K562 (cell line): ENCODE results near the gene RERE. TPM values are rescaled to one million over a fixed set of nuclear protein-coding genes. Genes with fewer than 3 reads are reported as not detected.
A peak's percentile ranks its signal among the peaks of the same experiment; 100 is the strongest.

ENCODE experiments used
- BRCA1 ChIP-seq, 2 experiments: fragments of 450-650 bp in 1 of 2; sonication (generic) in 1 of 2; formaldehyde crosslinking in 1 of 2; IDR thresholded peaks; 2 replicates each; pipeline versions ENCODE4 v1.5.0 to v1.6.1; 2017 to 2020; ENCODE audit warnings: mild to moderate bottlenecking in 1 of 2, missing genetic modification reagents in 1 of 2
- KLF13 ChIP-seq: fragments of 450-650 bp; IDR thresholded peaks from 2 replicates; pipeline ENCODE4 v1.6.1; 2016; ENCODE audit warnings: missing genetic modification characterization, low read depth, mild to moderate bottlenecking, missing compliant biosample characterization, moderate library complexity, borderline replicate concordance
- RAD21 ChIP-seq, 2 experiments: fragments of 250-450 bp in 1 of 2; fragments of 450-650 bp in 1 of 2; sonication (Bioruptor Pico) in 1 of 2; formaldehyde crosslinking in 1 of 2; IDR thresholded peaks in 1 of 2; conservative IDR thresholded peaks in 1 of 2; 2 replicates each; pipeline versions ENCODE4 v1.4.0 to v1.8.0; 2020 to 2022; ENCODE audit warnings: mild to moderate bottlenecking in 2 of 2, moderate library complexity in 1 of 2
- RFX7 ChIP-seq: fragments of 250-450 bp; sonication (Bioruptor Pico); IDR thresholded peaks from 2 replicates; pipeline ENCODE4 v1.5.1; 2021; ENCODE audit warnings: mild to moderate bottlenecking
- ZNF274 ChIP-seq: IDR thresholded peaks from 2 replicates; pipeline ENCODE4 v1.6.1; 2011; ENCODE audit warnings: low read depth, mild to moderate bottlenecking, low read length, moderate library complexity, borderline replicate concordance
- polyA plus RNA-seq, 8 experiments: library from polyadenylated mRNA; depleted of rRNA in 4 of 8; stranded (reverse) in 5 of 8; unstranded in 3 of 8; fragments of >200 nt; fragmentation: Nextera tagmentation in 2 of 8; fragmentation: Illumina TruSeq in 1 of 8; extraction: Ambion mirVana in 2 of 8; extraction: Trizol in 1 of 8; gene quantifications; 2 replicates each; pipeline versions ENCODE4 v1.2.1 to v1.2.3, GENCODE V29; 2011 to 2014; ENCODE audit warnings: inconsistent platforms in 1 of 8, missing spikeins in 1 of 8
- total RNA-seq, 7 experiments: library from RNA; depleted of rRNA in 6 of 7; stranded (reverse); fragments of >200 nt in 6 of 7; fragmentation: Illumina TruSeq in 2 of 7; extraction: Trizol in 2 of 7; gene quantifications; 2 replicates each; pipeline versions ENCODE4 v1.2.1 to v1.2.3, GENCODE V29; 2011 to 2021; ENCODE audit warnings: low replicate concordance in 1 of 7
- TF ChIP-seq, protein P1 (sequence below): fragments of 450-650 bp; IDR thresholded peaks from 2 replicates; pipeline ENCODE4 v1.6.1; 2018; ENCODE audit not compliant: partially characterized antibody
- TF ChIP-seq, protein P2 (sequence below): fragments of 250-450 bp; sonication (Bioruptor Pico); IDR thresholded peaks from 2 replicates; pipeline ENCODE4 v1.8.0; 2022; ENCODE audit warnings: moderate library complexity, mild to moderate bottlenecking, inconsistent platforms
- TF ChIP-seq, protein P3 (sequence below): IDR thresholded peaks from 3 replicates; pipeline ENCODE4 v1.6.1; 2011; ENCODE audit warnings: borderline replicate concordance, mild to moderate bottlenecking, moderate library complexity; ENCODE audit not compliant: insufficient read length; ENCODE audit errors: extremely low read depth

RERE gene
- total and polyA plus RNA-seq, 9 of the 15 experiments (the other 6 are each of a cell fraction or from before 2014, with no cell fraction given), result 3.0 to 51.5 (median 13.4) TPM

DNA sequence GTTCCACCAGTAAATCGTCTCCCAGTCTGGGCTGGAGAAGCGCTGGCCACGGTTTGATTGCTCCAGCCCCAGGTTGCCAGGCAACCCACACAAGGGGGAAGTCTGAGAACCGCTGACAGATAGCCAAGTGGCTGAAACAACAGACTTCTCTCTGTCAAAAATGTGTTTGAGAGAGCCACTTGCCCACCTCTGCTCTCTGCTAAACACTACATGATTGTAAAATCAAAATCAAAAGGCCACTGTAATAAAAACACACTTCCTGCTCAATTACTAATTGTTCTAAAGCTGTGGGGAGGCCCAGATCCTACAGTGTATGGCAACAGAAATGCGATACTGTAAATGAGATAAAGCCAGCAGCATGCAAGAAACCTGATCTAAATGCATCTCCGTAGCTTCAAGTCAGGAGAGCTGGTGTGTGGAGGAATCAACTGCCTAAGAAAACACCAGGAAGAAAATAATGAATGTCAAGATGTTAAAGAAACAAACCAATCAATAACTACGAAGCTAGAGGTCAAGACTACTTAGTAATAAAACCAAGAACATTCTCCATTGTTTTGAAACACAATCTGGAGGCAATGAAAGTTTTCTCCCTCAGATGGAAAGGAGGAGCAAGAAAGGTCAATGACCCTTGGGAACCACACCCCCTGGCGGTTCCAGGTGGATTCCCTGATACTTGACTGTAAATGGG, 378.3 kb downstream of the RERE start (continued):
- TF ChIP-seq, protein P1, sequence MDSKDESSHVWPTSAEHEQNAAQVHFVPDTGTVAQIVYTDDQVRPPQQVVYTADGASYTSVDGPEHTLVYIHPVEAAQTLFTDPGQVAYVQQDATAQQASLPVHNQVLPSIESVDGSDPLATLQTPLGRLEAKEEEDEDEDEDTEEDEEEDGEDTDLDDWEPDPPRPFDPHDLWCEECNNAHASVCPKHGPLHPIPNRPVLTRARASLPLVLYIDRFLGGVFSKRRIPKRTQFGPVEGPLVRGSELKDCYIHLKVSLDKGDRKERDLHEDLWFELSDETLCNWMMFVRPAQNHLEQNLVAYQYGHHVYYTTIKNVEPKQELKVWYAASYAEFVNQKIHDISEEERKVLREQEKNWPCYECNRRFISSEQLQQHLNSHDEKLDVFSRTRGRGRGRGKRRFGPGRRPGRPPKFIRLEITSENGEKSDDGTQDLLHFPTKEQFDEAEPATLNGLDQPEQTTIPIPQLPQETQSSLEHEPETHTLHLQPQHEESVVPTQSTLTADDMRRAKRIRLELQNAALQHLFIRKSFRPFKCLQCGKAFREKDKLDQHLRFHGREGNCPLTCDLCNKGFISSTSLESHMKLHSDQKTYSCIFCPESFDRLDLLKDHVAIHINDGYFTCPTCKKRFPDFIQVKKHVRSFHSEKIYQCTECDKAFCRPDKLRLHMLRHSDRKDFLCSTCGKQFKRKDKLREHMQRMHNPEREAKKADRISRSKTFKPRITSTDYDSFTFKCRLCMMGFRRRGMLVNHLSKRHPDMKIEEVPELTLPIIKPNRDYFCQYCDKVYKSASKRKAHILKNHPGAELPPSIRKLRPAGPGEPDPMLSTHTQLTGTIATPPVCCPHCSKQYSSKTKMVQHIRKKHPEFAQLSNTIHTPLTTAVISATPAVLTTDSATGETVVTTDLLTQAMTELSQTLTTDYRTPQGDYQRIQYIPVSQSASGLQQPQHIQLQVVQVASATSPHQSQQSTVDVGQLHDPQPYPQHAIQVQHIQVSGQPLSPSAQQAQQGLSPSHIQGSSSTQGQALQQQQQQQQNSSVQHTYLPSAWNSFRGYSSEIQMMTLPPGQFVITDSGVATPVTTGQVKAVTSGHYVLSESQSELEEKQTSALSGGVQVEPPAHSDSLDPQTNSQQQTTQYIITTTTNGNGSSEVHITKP, result no peak
- TF ChIP-seq, protein P2, sequence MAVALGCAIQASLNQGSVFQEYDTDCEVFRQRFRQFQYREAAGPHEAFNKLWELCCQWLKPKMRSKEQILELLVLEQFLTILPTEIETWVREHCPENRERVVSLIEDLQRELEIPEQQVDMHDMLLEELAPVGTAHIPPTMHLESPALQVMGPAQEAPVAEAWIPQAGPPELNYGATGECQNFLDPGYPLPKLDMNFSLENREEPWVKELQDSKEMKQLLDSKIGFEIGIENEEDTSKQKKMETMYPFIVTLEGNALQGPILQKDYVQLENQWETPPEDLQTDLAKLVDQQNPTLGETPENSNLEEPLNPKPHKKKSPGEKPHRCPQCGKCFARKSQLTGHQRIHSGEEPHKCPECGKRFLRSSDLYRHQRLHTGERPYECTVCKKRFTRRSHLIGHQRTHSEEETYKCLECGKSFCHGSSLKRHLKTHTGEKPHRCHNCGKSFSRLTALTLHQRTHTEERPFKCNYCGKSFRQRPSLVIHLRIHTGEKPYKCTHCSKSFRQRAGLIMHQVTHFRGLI (CRISPR knock-in tag), result no peak
- TF ChIP-seq RFX7 (CRISPR knock-in tag) (no peak), BRCA1 (IDR thresholded peaks at IDR 0.05) (no peak), BRCA1 (CRISPR knock-in tag; IDR thresholded peaks at IDR 0.05) (no peak), KLF13 (tag) (no peak), ZNF274 (no peak), RAD21 (CRISPR knock-in tag; conservative IDR thresholded peaks at IDR 0.05 in 1 of 2, IDR thresholded peaks at IDR 0.05 in 1 of 2) (peak in 1 of 2 experiments; percentile 43; a peak in 2 of 4 replicates)
- TF ChIP-seq, protein P3, sequence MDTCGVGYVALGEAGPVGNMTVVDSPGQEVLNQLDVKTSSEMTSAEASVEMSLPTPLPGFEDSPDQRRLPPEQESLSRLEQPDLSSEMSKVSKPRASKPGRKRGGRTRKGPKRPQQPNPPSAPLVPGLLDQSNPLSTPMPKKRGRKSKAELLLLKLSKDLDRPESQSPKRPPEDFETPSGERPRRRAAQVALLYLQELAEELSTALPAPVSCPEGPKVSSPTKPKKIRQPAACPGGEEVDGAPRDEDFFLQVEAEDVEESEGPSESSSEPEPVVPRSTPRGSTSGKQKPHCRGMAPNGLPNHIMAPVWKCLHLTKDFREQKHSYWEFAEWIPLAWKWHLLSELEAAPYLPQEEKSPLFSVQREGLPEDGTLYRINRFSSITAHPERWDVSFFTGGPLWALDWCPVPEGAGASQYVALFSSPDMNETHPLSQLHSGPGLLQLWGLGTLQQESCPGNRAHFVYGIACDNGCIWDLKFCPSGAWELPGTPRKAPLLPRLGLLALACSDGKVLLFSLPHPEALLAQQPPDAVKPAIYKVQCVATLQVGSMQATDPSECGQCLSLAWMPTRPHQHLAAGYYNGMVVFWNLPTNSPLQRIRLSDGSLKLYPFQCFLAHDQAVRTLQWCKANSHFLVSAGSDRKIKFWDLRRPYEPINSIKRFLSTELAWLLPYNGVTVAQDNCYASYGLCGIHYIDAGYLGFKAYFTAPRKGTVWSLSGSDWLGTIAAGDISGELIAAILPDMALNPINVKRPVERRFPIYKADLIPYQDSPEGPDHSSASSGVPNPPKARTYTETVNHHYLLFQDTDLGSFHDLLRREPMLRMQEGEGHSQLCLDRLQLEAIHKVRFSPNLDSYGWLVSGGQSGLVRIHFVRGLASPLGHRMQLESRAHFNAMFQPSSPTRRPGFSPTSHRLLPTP, result no peak
